Erythroblast (primary cell): Measurements from ENCODE around the gene C2orf42.

Source experiments
- GATA1 ChIP-seq: IDR thresholded peaks from 2 replicates; pipeline ENCODE4 v1.6.1; 2011; ENCODE audit warnings: low read depth, mild to moderate bottlenecking, control low read depth, low read length, moderate library complexity
- POLR2A ChIP-seq: IDR thresholded peaks from 2 replicates; pipeline ENCODE4 v1.6.1; 2011; ENCODE audit warnings: mild to moderate bottlenecking, low read length

GRCh38 chr2:70113359-70114070 lies 77.3 kb downstream of the C2orf42 start:
- TF ChIP-seq POLR2A (no peak), GATA1 (no peak)
